Mesenchymal stem cell (in vitro differentiated cells and primary cell): ENCODE measurements around the gene SUPT20HL2.
"Not testable (repeated sequence)": the region's sequence is repeated elsewhere in the genome, so short reads cannot be mapped to it uniquely, and the experiment has no call there.

ENCODE experiments used
- DNase-seq: peaks from one replicate; pipeline ENCODE4 v3.0.0-alpha.2; 2013
- H2AFZ ChIP-seq: one replicate; pipeline ENCODE4 v1.6.1; 2013; ENCODE audit warnings: low read depth, mild to moderate bottlenecking, control low read depth, inconsistent platforms, low read length, moderate library complexity
- H2AK5ac ChIP-seq: 2 replicates; pipeline ENCODE4 v1.6.1; 2013; ENCODE audit warnings: low read length, moderate library complexity, mild to moderate bottlenecking, inconsistent platforms; ENCODE audit not compliant: severe bottlenecking
- H2BK120ac ChIP-seq: one replicate; pipeline ENCODE4 v1.6.1; 2013; ENCODE audit warnings: low read depth, mild to moderate bottlenecking, inconsistent platforms, low read length, moderate library complexity
- H2BK12ac ChIP-seq, 2 experiments: one replicate each; pipeline ENCODE4 v1.6.1; 2013; ENCODE audit warnings: inconsistent platforms in 2 of 2, low read length in 2 of 2, mild to moderate bottlenecking in 2 of 2, moderate library complexity in 2 of 2, control low read depth in 1 of 2
- H2BK15ac ChIP-seq: one replicate; pipeline ENCODE4 v1.6.1; 2013; ENCODE audit warnings: mild to moderate bottlenecking, low read depth, inconsistent platforms; ENCODE audit not compliant: poor library complexity, severe bottlenecking
- H2BK5ac ChIP-seq: 2 replicates; pipeline ENCODE4 v1.6.1; 2013; ENCODE audit warnings: low read depth, mild to moderate bottlenecking, low read length, control low read depth, inconsistent platforms; ENCODE audit not compliant: poor library complexity, severe bottlenecking
- H3K14ac ChIP-seq, 2 experiments: one replicate each; pipeline ENCODE4 v1.6.1; 2013; ENCODE audit warnings: inconsistent platforms in 2 of 2, low read length in 2 of 2, control low read depth in 1 of 2, mild to moderate bottlenecking in 1 of 2, moderate library complexity in 1 of 2
- H3K18ac ChIP-seq, 2 experiments: one replicate each; pipeline ENCODE4 v1.6.1; 2013; ENCODE audit warnings: inconsistent platforms in 2 of 2, low read length in 2 of 2, control low read depth in 1 of 2, low read depth in 1 of 2, mild to moderate bottlenecking in 1 of 2
- H3K23ac ChIP-seq, 2 experiments: one replicate each; pipeline ENCODE4 v1.6.1; 2013; ENCODE audit warnings: inconsistent platforms in 2 of 2, low read length in 2 of 2, mild to moderate bottlenecking in 2 of 2, moderate library complexity in 2 of 2, control low read depth in 1 of 2
- H3K27ac ChIP-seq: 2 replicates; pipeline ENCODE4 v1.5.1; 2013; ENCODE audit warnings: mild to moderate bottlenecking, moderate library complexity, low read length, control low read depth, inconsistent platforms; ENCODE audit not compliant: poor library complexity, severe bottlenecking
- H3K27me3 ChIP-seq, 2 experiments: 2 replicates each; pipeline versions ENCODE4 v1.6.1 to v1.7.0; 2013; ENCODE audit warnings: low read length in 2 of 2, mild to moderate bottlenecking in 2 of 2, moderate library complexity in 2 of 2, control low read depth in 1 of 2, inconsistent platforms in 1 of 2; ENCODE audit not compliant: control insufficient read depth in 1 of 2, insufficient read depth in 1 of 2
- H3K36me3 ChIP-seq, 2 experiments: 2 replicates each; pipeline versions ENCODE4 v1.6.1 to v1.7.0; 2013; ENCODE audit warnings: low read length in 2 of 2, control low read depth in 1 of 2, inconsistent platforms in 1 of 2, low read depth in 1 of 2, mild to moderate bottlenecking in 1 of 2; ENCODE audit not compliant: insufficient read depth in 2 of 2, control insufficient read depth in 1 of 2
- H3K4ac ChIP-seq, 2 experiments: one replicate each; pipeline ENCODE4 v1.6.1; 2013; ENCODE audit warnings: inconsistent platforms in 2 of 2, low read length in 2 of 2, mild to moderate bottlenecking in 2 of 2, moderate library complexity in 2 of 2, control low read depth in 1 of 2, low read depth in 1 of 2
- H3K4me1 ChIP-seq: 2 replicates; pipeline ENCODE4 v1.6.1; 2013; ENCODE audit warnings: low read depth, low read length, control low read depth; ENCODE audit not compliant: control insufficient read depth, insufficient read depth
- H3K4me2 ChIP-seq: 2 replicates; pipeline ENCODE4 v1.6.1; 2013; ENCODE audit warnings: low read length, mild to moderate bottlenecking, inconsistent platforms; ENCODE audit not compliant: poor library complexity, severe bottlenecking
- H3K4me3 ChIP-seq, 2 experiments: 2 replicates each; pipeline versions ENCODE4 v1.5.1 to v1.7.0; 2013; ENCODE audit warnings: low read length in 2 of 2, mild to moderate bottlenecking in 2 of 2, control low read depth in 1 of 2, low read depth in 1 of 2; ENCODE audit not compliant: insufficient read depth in 1 of 2
- H3K79me1 ChIP-seq: replicated peaks from 2 replicates; pipeline ENCODE4 v1.6.1; 2013; ENCODE audit warnings: mild to moderate bottlenecking, control low read depth, low read length, inconsistent platforms; ENCODE audit not compliant: poor library complexity, severe bottlenecking
- H3K9ac ChIP-seq: 2 replicates; pipeline ENCODE4 v1.7.0; 2013; ENCODE audit warnings: mild to moderate bottlenecking, low read length, moderate library complexity
- H3K9me3 ChIP-seq: 2 replicates; pipeline ENCODE4 v1.7.0; 2013; ENCODE audit warnings: mild to moderate bottlenecking, low read length; ENCODE audit not compliant: control insufficient read depth
- H4K8ac ChIP-seq: one replicate; pipeline ENCODE4 v1.6.1; 2013; ENCODE audit warnings: inconsistent platforms, mild to moderate bottlenecking, low read length, moderate library complexity
- H4K91ac ChIP-seq: one replicate; pipeline ENCODE4 v1.6.1; 2013; ENCODE audit warnings: mild to moderate bottlenecking, low read length, inconsistent platforms
- WGBS: methylation state at CpG from one replicate; pipeline ENCODE4 v1.1.7; 2013; ENCODE audit warnings: mixed read lengths; 5-methylcytosine and 5-hydroxymethylcytosine counted together

SUPT20HL2 gene

DNA sequence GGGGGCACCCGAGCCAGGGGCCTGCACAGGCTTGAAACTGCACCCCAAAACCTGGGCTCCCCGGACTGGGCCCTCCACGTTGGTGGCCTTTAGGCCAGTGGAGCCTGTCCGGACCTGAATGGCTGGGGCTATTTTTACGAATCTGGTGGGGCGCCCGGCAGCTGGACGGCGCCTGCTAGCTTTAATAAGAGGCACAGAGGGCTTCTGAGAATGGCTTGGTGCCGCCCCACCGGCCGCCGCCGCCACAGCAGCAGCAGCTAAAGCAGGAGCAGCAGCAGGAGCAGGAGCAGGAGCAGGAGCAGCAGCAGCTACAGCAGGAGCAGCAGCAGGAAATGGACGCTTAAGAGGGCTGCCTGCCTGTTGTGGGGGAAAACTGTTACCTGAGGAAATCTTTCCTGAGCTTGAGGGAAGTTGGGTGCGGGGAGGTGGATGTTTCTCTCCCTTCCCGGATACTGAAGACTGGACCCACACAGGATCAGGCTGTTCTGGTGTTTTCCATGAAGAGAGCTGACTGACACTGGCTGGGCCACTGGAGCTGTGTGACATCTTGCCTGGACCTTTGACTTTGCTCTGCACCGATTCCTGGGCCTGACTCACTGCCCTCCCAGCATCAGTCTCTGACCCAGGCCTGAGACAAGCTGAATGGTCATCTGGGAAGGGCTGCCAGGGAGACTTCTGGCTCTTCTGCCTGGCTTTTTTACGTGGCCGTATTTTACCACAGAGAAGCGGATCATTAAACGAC, 2.2 kb downstream of the SUPT20HL2 start:
- H2AFZ ChIP-seq, H2BK12ac ChIP-seq, H4K8ac ChIP-seq, H3K4me3 ChIP-seq, H2AK5ac ChIP-seq, DNase-seq, H3K23ac ChIP-seq, H3K4me2 ChIP-seq, H2BK120ac ChIP-seq, H3K27me3 ChIP-seq, H2BK15ac ChIP-seq, H2BK5ac ChIP-seq, H3K27ac ChIP-seq, H3K14ac ChIP-seq, H3K79me1 ChIP-seq, H3K9ac ChIP-seq, H3K36me3 ChIP-seq, H3K18ac ChIP-seq, H3K9me3 ChIP-seq, H3K4me1 ChIP-seq, H3K4ac ChIP-seq, H4K91ac ChIP-seq: not testable (repeated sequence)
- WGBS: 84% methylated on average over 16 of the region's 22 CpGs

DNA sequence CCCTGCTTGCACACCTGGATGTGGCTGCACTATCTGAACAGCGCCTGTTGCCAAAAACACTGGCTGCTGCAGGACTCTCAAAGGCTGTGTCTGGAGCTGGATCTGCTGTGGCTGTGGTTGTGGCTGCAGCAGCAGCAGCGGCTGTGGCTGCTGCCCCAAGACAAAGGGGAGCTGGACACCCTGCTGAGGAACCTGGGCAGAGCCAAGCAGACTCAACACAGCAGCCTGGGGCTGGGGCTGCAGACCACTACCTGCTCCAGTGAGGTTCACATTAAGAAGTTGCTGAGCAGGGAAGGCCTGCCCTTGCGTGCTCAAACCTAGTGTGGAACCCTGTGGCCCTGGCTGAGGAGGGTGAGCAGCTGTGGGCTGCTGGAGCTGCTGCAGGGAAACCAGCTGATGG, 3.0 kb downstream of the SUPT20HL2 start:
- not testable (repeated sequence) for H3K4me1 ChIP-seq, H2BK5ac ChIP-seq, H2BK15ac ChIP-seq, H3K18ac ChIP-seq, H2BK12ac ChIP-seq, H3K9ac ChIP-seq, H4K91ac ChIP-seq, H2AFZ ChIP-seq, H3K9me3 ChIP-seq, H3K4ac ChIP-seq, H3K14ac ChIP-seq, H3K79me1 ChIP-seq, H3K4me2 ChIP-seq, DNase-seq, H3K36me3 ChIP-seq, H2AK5ac ChIP-seq, H3K23ac ChIP-seq, H4K8ac ChIP-seq, H2BK120ac ChIP-seq, H3K4me3 ChIP-seq, H3K27ac ChIP-seq
- WGBS: 78% methylated on average over 3 of the region's 3 CpGs
- H3K27me3 ChIP-seq: peaks cover 0 to 14% of the 10 kb centered on the region in 2 experiments

- not testable (repeated sequence) for H3K4ac ChIP-seq, H2BK5ac ChIP-seq, H3K27ac ChIP-seq, H3K9ac ChIP-seq, H3K18ac ChIP-seq, H3K23ac ChIP-seq, H2BK120ac ChIP-seq, H4K8ac ChIP-seq, H2BK15ac ChIP-seq, H4K91ac ChIP-seq, DNase-seq, H2AFZ ChIP-seq, H3K4me3 ChIP-seq, H3K4me2 ChIP-seq, H3K14ac ChIP-seq, H3K9me3 ChIP-seq, H3K4me1 ChIP-seq, H2BK12ac ChIP-seq, H2AK5ac ChIP-seq, H3K79me1 ChIP-seq, H3K36me3 ChIP-seq
- no CpG with 5 or more reads among the region's 6 CpGs for WGBS
- peaks cover 0 to 14% of the 10 kb centered on the region in 2 experiments for H3K27me3 ChIP-seq
Measured at GRCh38 chrX:24309580-24310374, 4.1 kb downstream of the SUPT20HL2 start.

DNA sequence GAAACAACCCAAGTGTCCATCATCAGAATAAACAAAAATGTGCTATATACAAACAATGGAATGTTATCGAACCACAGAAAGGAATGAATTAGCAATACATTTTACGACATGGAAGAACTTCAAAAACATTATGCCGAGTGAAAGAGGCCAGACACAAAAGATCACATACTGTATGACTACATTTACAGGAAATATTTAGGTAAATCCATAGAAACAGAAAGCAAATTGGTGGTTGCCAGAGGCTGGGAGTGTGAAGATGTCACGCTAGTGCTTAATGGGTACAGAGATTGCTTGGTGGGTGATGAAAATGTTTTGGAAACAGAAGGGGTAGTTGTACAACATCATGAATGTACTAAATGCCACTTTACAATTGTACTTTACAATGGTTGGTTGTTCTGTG, 5.1 kb downstream of the SUPT20HL2 start:
- not testable (repeated sequence) for H3K4me3 ChIP-seq, H3K4ac ChIP-seq, H2BK12ac ChIP-seq, H4K91ac ChIP-seq, H2AFZ ChIP-seq, H3K4me2 ChIP-seq, H3K27ac ChIP-seq, H3K9ac ChIP-seq, H3K36me3 ChIP-seq, H2BK120ac ChIP-seq, DNase-seq, H3K14ac ChIP-seq, H4K8ac ChIP-seq, H2BK5ac ChIP-seq, H3K9me3 ChIP-seq, H2BK15ac ChIP-seq, H3K79me1 ChIP-seq, H3K23ac ChIP-seq, H3K18ac ChIP-seq, H3K4me1 ChIP-seq, H2AK5ac ChIP-seq
- WGBS: no CpG with 5 or more reads among the region's 4 CpGs
- H3K27me3 ChIP-seq: peaks cover 0 to 16% of the 10 kb centered on the region in 2 experiments
